SK-N-SH treated with all-trans-retinoic acid at 6 μM for 48 hours (cell line): ENCODE measurements around the gene NUDT9.

ENCODE experiments used
- ATAC-seq: fragments of 200-7000 bp; cut with Tn5 transposase; 3 replicates; pipeline ENCODE4 v1.9.1; 2020; ENCODE audit warnings: mild to moderate bottlenecking, moderate library complexity
- ARNTL ChIP-seq: fragments of 450-650 bp; formaldehyde crosslinking; IDR thresholded peaks from 2 replicates; pipeline ENCODE4 v1.5.0; 2020; ENCODE audit warnings: low read depth, mild to moderate bottlenecking, moderate library complexity, borderline replicate concordance
- BACH2 ChIP-seq: fragments of 250-450 bp; sonication (Bioruptor Pico); IDR thresholded peaks from 2 replicates; pipeline ENCODE4 v1.9.0; 2021; ENCODE audit warnings: mild to moderate bottlenecking, borderline replicate concordance
- CREB5 ChIP-seq: fragments of 250-450 bp; sonication (Bioruptor Pico); IDR thresholded peaks from 2 replicates; pipeline ENCODE4 v1.5.1; 2020; ENCODE audit warnings: low read depth, mild to moderate bottlenecking, moderate library complexity
- CSDC2 ChIP-seq: fragments of 250-450 bp; sonication (Bioruptor Pico); IDR thresholded peaks from 2 replicates; pipeline ENCODE4 v1.5.0; 2020; ENCODE audit warnings: mild to moderate bottlenecking, moderate library complexity
- GLIS3 ChIP-seq: fragments of 250-450 bp; sonication (Bioruptor Pico); IDR thresholded peaks from 2 replicates; pipeline ENCODE4 v1.5.0; 2020; ENCODE audit warnings: mild to moderate bottlenecking, moderate library complexity
- ISL1 ChIP-seq: fragments of 250-450 bp; sonication (Bioruptor Pico); IDR thresholded peaks from 2 replicates; pipeline ENCODE4 v2.1.2; 2022; ENCODE audit warnings: mild to moderate bottlenecking, moderate library complexity
- OSR1 ChIP-seq: fragments of 250-450 bp; sonication (Bioruptor Pico); IDR thresholded peaks from 2 replicates; pipeline ENCODE4 v1.8.0; 2022; ENCODE audit warnings: moderate library complexity, mild to moderate bottlenecking, inconsistent platforms
- POU6F1 ChIP-seq: fragments of 250-450 bp; sonication (Bioruptor Pico); IDR thresholded peaks from 2 replicates; pipeline ENCODE4 v1.8.0; 2021; ENCODE audit warnings: low read depth, mild to moderate bottlenecking, moderate library complexity, borderline replicate concordance
- PPARA ChIP-seq: fragments of 250-450 bp; sonication (Bioruptor Pico); IDR thresholded peaks from 2 replicates; pipeline ENCODE4 v1.5.0; 2020; ENCODE audit warnings: mild to moderate bottlenecking, borderline replicate concordance
- RARB ChIP-seq: fragments of 250-450 bp; sonication (Bioruptor Pico); IDR thresholded peaks from 2 replicates; pipeline ENCODE4 v1.8.0; 2021; ENCODE audit warnings: mild to moderate bottlenecking, moderate library complexity
- SNAI2 ChIP-seq: fragments of 250-450 bp; sonication (Bioruptor Pico); IDR thresholded peaks from 2 replicates; pipeline ENCODE4 v1.5.0; 2020; ENCODE audit warnings: mild to moderate bottlenecking, moderate library complexity
- TCF4 ChIP-seq: fragments of 250-450 bp; sonication (Bioruptor Pico); IDR thresholded peaks from 2 replicates; pipeline ENCODE4 v1.8.0; 2021; ENCODE audit warnings: mild to moderate bottlenecking, moderate library complexity, borderline replicate concordance
- TOX ChIP-seq: fragments of 250-450 bp; sonication (Bioruptor Pico); IDR thresholded peaks from 2 replicates; pipeline ENCODE4 v1.8.0; 2021; ENCODE audit warnings: mild to moderate bottlenecking, moderate library complexity, borderline replicate concordance
- TSHZ2 ChIP-seq: fragments of 250-450 bp; sonication (Bioruptor Pico); IDR thresholded peaks from 2 replicates; pipeline ENCODE4 v1.5.0; 2020; ENCODE audit warnings: mild to moderate bottlenecking, moderate library complexity
- ZFP3 ChIP-seq: fragments of 250-450 bp; sonication (Bioruptor Pico); IDR thresholded peaks from 2 replicates; pipeline ENCODE4 v1.5.0; 2020; ENCODE audit warnings: mild to moderate bottlenecking, moderate library complexity
- ZFP30 ChIP-seq: fragments of 450-650 bp; formaldehyde crosslinking; IDR thresholded peaks from 2 replicates; pipeline ENCODE4 v1.5.0; 2022; ENCODE audit warnings: mild to moderate bottlenecking, moderate library complexity
- ZNF565 ChIP-seq: fragments of 450-650 bp; formaldehyde crosslinking; conservative IDR thresholded peaks from 2 replicates; pipeline ENCODE4 v1.5.0; 2020; ENCODE audit warnings: low read depth, mild to moderate bottlenecking, moderate library complexity
- ZNF70 ChIP-seq: fragments of 450-650 bp; formaldehyde crosslinking; IDR thresholded peaks from 2 replicates; pipeline ENCODE4 v1.5.0; 2020; ENCODE audit warnings: mild to moderate bottlenecking, moderate library complexity
- ZNF8 ChIP-seq: fragments of 450-650 bp; formaldehyde crosslinking; IDR thresholded peaks from 2 replicates; pipeline ENCODE4 v1.5.0; 2020; ENCODE audit warnings: mild to moderate bottlenecking, moderate library complexity
- TF ChIP-seq, protein P1 (sequence below): fragments of 250-450 bp; sonication (Bioruptor Pico); IDR thresholded peaks from 2 replicates; pipeline ENCODE4 v1.5.1; 2021; ENCODE audit warnings: mild to moderate bottlenecking, moderate library complexity
- TF ChIP-seq, protein P2 (sequence below): fragments of 250-450 bp; sonication (Bioruptor Pico); IDR thresholded peaks from 2 replicates; pipeline ENCODE4 v1.8.0; 2020; ENCODE audit warnings: mild to moderate bottlenecking, moderate library complexity, borderline replicate concordance

The NUDT9 gene

DNA sequence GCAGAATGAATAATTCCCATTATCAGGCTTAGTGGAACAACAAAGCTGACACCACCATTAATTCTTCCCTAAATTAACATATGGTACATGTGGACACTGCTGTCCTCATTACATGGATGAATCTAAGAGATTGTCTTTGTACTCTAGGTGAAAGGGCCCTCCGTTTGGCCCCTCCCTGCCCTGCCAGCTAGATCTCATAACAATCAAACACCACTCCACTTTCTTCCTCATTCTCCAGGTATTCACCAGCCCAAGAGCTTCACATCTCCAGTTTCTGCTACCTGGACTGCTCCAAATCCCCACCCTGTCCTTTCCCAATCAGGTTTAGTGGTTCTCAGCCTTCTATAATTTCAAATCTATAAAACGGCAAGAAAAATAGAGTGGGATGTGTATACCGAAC, 35.1 kb upstream of the NUDT9 start:
- ATAC-seq, result no peak

DNA sequence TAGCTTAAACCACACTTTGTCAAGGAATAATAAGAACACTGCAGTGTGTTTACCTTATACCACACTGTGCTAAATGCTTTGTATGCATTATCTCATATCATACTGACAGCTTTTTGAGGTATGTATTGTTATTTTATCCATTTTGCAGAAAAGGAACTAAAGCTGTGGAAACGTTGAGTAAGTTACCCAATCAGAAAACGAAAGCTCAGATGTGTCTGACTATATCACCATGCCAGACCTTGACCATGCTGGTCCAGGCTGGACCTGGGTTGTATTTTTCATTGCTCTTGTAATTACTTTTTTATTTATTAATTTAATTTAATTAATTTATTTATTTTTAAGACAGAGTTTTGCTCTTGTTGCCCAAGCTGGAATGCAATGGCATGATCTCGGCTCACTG, 33.5 kb upstream of the NUDT9 start:
- ATAC-seq, result no peak
- no peak for TF ChIP-seq ISL1
- TF ChIP-seq RARB (CRISPR knock-in tag), result no peak
- no peak for TF ChIP-seq GLIS3
- no peak for TF ChIP-seq TSHZ2 (CRISPR knock-in tag)
- TF ChIP-seq ARNTL (CRISPR knock-in tag), result no peak
- no peak for TF ChIP-seq TCF4 (CRISPR knock-in tag)
- TF ChIP-seq ZNF565 (CRISPR knock-in tag), result no peak
- no peak for TF ChIP-seq ZFP3 (CRISPR knock-in tag)

More for the DNA sequence above, 35.1 kb upstream of the NUDT9 start:
- no peak for TF ChIP-seq TCF4 (CRISPR knock-in tag)
- no peak for TF ChIP-seq ARNTL (CRISPR knock-in tag)
- no peak for TF ChIP-seq ZNF565 (CRISPR knock-in tag)
- TF ChIP-seq CREB5 (CRISPR knock-in tag), result no peak
- TF ChIP-seq, all 23 proteins: peak for 0

DNA sequence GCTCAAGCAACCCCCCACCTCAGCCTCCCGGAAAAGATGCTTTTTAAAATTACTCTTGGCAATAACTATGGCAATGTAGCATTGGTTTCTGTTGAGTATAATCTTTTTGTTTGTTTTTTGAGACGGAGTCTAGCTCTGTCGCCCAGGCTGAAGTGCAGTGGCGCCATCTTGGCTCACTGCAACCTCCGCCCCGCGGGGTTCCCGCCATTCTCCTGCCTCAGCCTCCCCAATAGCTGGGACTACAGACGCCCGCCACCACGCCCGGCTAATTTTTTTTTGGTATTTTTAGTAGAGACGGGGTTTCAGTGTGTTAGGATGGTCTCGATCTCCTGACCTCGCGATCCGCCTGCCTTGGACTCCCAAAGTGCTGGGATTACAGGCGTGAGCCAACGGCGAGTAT, 32.3 kb upstream of the NUDT9 start:
- peak; percentile 60 for ATAC-seq

DNA sequence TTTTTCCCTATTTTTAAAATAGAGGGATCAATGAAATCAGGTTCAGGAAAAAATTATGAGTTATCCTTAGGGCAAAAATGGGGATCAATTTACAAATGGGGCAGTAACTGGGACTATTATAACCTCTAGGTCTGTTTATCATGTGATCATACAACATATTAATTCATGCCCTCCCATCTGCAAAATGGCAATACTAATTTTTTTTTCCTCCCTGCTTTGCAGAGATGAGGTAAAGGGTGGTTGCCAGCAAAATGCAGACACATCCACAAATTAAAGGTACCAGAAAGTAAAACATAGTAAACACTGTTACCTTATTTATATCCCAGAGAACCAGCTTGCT, 31.9 kb upstream of the NUDT9 start:
- peak; percentile 21 for ATAC-seq
- TF ChIP-seq, protein P1, sequence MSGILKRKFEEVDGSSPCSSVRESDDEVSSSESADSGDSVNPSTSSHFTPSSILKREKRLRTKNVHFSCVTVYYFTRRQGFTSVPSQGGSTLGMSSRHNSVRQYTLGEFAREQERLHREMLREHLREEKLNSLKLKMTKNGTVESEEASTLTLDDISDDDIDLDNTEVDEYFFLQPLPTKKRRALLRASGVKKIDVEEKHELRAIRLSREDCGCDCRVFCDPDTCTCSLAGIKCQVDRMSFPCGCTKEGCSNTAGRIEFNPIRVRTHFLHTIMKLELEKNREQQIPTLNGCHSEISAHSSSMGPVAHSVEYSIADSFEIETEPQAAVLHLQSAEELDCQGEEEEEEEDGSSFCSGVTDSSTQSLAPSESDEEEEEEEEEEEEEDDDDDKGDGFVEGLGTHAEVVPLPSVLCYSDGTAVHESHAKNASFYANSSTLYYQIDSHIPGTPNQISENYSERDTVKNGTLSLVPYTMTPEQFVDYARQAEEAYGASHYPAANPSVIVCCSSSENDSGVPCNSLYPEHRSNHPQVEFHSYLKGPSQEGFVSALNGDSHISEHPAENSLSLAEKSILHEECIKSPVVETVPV (CRISPR knock-in tag), result no peak
- TF ChIP-seq TCF4 (CRISPR knock-in tag) (no peak), GLIS3 (no peak), RARB (CRISPR knock-in tag) (no peak), TOX (CRISPR knock-in tag) (no peak), ZFP3 (CRISPR knock-in tag) (no peak), ZNF70 (CRISPR knock-in tag) (no peak), POU6F1 (CRISPR knock-in tag) (no peak), CSDC2 (CRISPR knock-in tag) (no peak), PPARA (CRISPR knock-in tag) (no peak), ZNF8 (CRISPR knock-in tag) (no peak), ZFP30 (CRISPR knock-in tag) (no peak), BACH2 (CRISPR knock-in tag) (no peak), ZNF565 (CRISPR knock-in tag) (no peak), OSR1 (CRISPR knock-in tag) (no peak), SNAI2 (CRISPR knock-in tag) (no peak), CREB5 (CRISPR knock-in tag) (no peak)
- TF ChIP-seq, protein P2, sequence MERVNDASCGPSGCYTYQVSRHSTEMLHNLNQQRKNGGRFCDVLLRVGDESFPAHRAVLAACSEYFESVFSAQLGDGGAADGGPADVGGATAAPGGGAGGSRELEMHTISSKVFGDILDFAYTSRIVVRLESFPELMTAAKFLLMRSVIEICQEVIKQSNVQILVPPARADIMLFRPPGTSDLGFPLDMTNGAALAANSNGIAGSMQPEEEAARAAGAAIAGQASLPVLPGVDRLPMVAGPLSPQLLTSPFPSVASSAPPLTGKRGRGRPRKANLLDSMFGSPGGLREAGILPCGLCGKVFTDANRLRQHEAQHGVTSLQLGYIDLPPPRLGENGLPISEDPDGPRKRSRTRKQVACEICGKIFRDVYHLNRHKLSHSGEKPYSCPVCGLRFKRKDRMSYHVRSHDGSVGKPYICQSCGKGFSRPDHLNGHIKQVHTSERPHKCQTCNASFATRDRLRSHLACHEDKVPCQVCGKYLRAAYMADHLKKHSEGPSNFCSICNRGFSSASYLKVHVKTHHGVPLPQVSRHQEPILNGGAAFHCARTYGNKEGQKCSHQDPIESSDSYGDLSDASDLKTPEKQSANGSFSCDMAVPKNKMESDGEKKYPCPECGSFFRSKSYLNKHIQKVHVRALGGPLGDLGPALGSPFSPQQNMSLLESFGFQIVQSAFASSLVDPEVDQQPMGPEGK (CRISPR knock-in tag), result no peak
- TF ChIP-seq, all 23 proteins: peak for 0
